Natural killer cell treated with Interleukin-12 subunit alpha and Interleukin-12 subunit beta and Interleukin-15 and Interleukin-18, amount 100 ng/mL, for 72 hours (primary cell): ENCODE measurements around the gene CCDC57. TPM values are rescaled to one million over a fixed set of nuclear protein-coding genes. Genes with fewer than 3 reads are reported as not detected.
"Not testable (repeated sequence)": the region's sequence is repeated elsewhere in the genome, so short reads cannot be mapped to it uniquely, and the experiment has no call there.

Experiments
- ATAC-seq, 2 donors: fragments of 150-1000 bp; cut with Tn5 transposase in 1 of 2; sonication (Bioruptor Pico), chemical (Tn5 transposase) in 1 of 2; 2 replicates each; pipeline ENCODE4 v1.10.0; 2021
- DNase-seq: peaks from one replicate; pipeline ENCODE4 v3.0.0; 2022; ENCODE audit warnings: low spot score
- H3K27ac Mint-ChIP-seq, 2 donors: 1 replicate in 1 of 2; 2 replicates in 1 of 2; pipeline ENCODE4 v1.8.0; 2022; ENCODE audit warnings: mixed read lengths in 2 of 2, mild to moderate bottlenecking in 1 of 2, moderate library complexity in 1 of 2
- H3K27me3 Mint-ChIP-seq, 2 donors: 1 replicate in 1 of 2; 2 replicates in 1 of 2; pipeline ENCODE4 v1.8.0; 2022; ENCODE audit warnings: mixed read lengths in 2 of 2
- H3K36me3 Mint-ChIP-seq: one replicate; pipeline ENCODE4 v1.8.0; 2022; ENCODE audit warnings: mixed read lengths
- H3K4me1 Mint-ChIP-seq, 2 donors: 1 replicate in 1 of 2; 2 replicates in 1 of 2; pipeline ENCODE4 v1.8.0; 2022; ENCODE audit warnings: low read depth in 2 of 2, mixed read lengths in 2 of 2, mild to moderate bottlenecking in 1 of 2
- H3K4me3 Mint-ChIP-seq: one replicate; pipeline ENCODE4 v1.8.0; 2022; ENCODE audit warnings: mixed read lengths
- H3K9me3 Mint-ChIP-seq: 2 replicates; pipeline ENCODE4 v1.8.0; 2022; ENCODE audit warnings: mixed read lengths
- total RNA-seq, 2 donors: library from RNA; stranded (reverse); gene quantifications; one replicate each; pipeline ENCODE4 v1.2.3, GENCODE V29; 2022

CCDC57 gene
- total RNA-seq, 2 donors from 2014 or later, result 34.0 to 82.2 TPM

- Mint-ChIP-seq H3K4me3 (peak overlapping the region; percentile 68), H3K36me3 (no peaks in the 10 kb centered on the region), H3K9me3 (no peaks in the 10 kb centered on the region), H3K4me1 (peaks cover 41 to 43% of the 10 kb centered on the region in 2 donors), H3K27me3 (no peaks in the 10 kb centered on the region), H3K27ac (peak overlapping the region; percentile 91 to 93)
- ATAC-seq, result peak; percentile 64 to 68
- peak; percentile 87 for DNase-seq
These were observed 3.9 kb upstream of the CCDC57 start for GRCh38 chr17:82216301-82217119.

- Mint-ChIP-seq H3K36me3 (no peaks in the 10 kb centered on the region), H3K27me3 (no peaks in the 10 kb centered on the region), H3K27ac (peak overlapping the region; percentile 91 to 93), H3K9me3 (no peaks in the 10 kb centered on the region), H3K4me3 (peak overlapping the region; percentile 68), H3K4me1 (peaks cover 40 to 41% of the 10 kb centered on the region in 2 donors)
- no peak for DNase-seq
- no peak for ATAC-seq
These were observed 3.3 kb upstream of the CCDC57 start for GRCh38 chr17:82215972-82216300.

- ATAC-seq (no peak), DNase-seq (no peak)
- Mint-ChIP-seq H3K27ac (peak overlapping the region; percentile 92 to 93), H3K4me3 (peak overlapping the region; percentile 68), H3K4me1 (peaks cover 40 to 41% of the 10 kb centered on the region in 2 donors), H3K9me3 (no peaks in the 10 kb centered on the region), H3K27me3 (no peaks in the 10 kb centered on the region), H3K36me3 (no peaks in the 10 kb centered on the region)
These were observed 2.7 kb upstream of the CCDC57 start for GRCh38 chr17:82215095-82215971.

- DNase-seq, result no peak
- Mint-ChIP-seq H3K27me3 (no peaks in the 10 kb centered on the region), H3K4me3 (peak overlapping the region; percentile 86), H3K9me3 (no peaks in the 10 kb centered on the region), H3K27ac (peak overlapping the region; percentile 78 to 92), H3K36me3 (no peaks in the 10 kb centered on the region), H3K4me1 (peaks cover 47 to 48% of the 10 kb centered on the region in 2 donors)
- no peak for ATAC-seq
These were observed 1.5 kb upstream of the CCDC57 start for GRCh38 chr17:82214012-82214628.

GRCh38 chr17:82213251-82214011 is 789 bp upstream of the CCDC57 start:
- Mint-ChIP-seq H3K4me1 (peaks cover 47 to 49% of the 10 kb centered on the region in 2 donors), H3K4me3 (peak overlapping the region; percentile 86), H3K9me3 (no peaks in the 10 kb centered on the region), H3K27me3 (no peaks in the 10 kb centered on the region), H3K27ac (peak overlapping the region; percentile 78 to 92), H3K36me3 (no peaks in the 10 kb centered on the region)
- ATAC-seq (peak; percentile 51 to 71), DNase-seq (peak; percentile 94)

- H3K9me3 Mint-ChIP-seq, H3K27me3 Mint-ChIP-seq, ATAC-seq, H3K27ac Mint-ChIP-seq, H3K4me3 Mint-ChIP-seq, DNase-seq, H3K36me3 Mint-ChIP-seq: not testable (repeated sequence)
- peaks cover 43 to 53% of the 10 kb centered on the region in 2 donors for H3K4me1 Mint-ChIP-seq
These were observed 2.0 kb downstream of the CCDC57 start for GRCh38 chr17:82210655-82211054.

- peaks cover 40 to 45% of the 10 kb centered on the region in 2 donors for H3K4me1 Mint-ChIP-seq
- no peaks in the 10 kb centered on the region for H3K36me3 Mint-ChIP-seq
- peak overlapping the region; percentile 74 to 84 for H3K27ac Mint-ChIP-seq
- H3K9me3 Mint-ChIP-seq, result no peaks in the 10 kb centered on the region
- H3K4me3 Mint-ChIP-seq, result peak overlapping the region; percentile 69
- no peaks in the 10 kb centered on the region for H3K27me3 Mint-ChIP-seq
- ATAC-seq (peak; percentile 83 to 88), DNase-seq (peak; percentile 86)
These were observed 6.7 kb downstream of the CCDC57 start for GRCh38 chr17:82205720-82206508.

- ATAC-seq, result peak; percentile 70 to 82
- Mint-ChIP-seq H3K4me3 (peak overlapping the region; percentile 34), H3K4me1 (peaks cover 45 to 49% of the 10 kb centered on the region in 2 donors), H3K27me3 (no peaks in the 10 kb centered on the region), H3K36me3 (no peaks in the 10 kb centered on the region), H3K9me3 (no peaks in the 10 kb centered on the region), H3K27ac (peak overlapping the region; percentile 74 to 84)
- DNase-seq, result no peak
These were observed 7.6 kb downstream of the CCDC57 start for GRCh38 chr17:82204831-82205719.

- no peak for ATAC-seq
- no peak overlapping the region for H3K27ac Mint-ChIP-seq
- no peaks in the 10 kb centered on the region for H3K9me3 Mint-ChIP-seq
These were observed 8.7 kb downstream of the CCDC57 start for GRCh38 chr17:82203920-82204319.

GRCh38 chr17:82202981-82203380 is 9.7 kb downstream of the CCDC57 start:
- Mint-ChIP-seq H3K27me3 (no peaks in the 10 kb centered on the region), H3K4me1 (peaks cover 37 to 45% of the 10 kb centered on the region in 2 donors), H3K9me3 (no peaks in the 10 kb centered on the region), H3K27ac (no peak overlapping the region), H3K4me3 (no peak overlapping the region), H3K36me3 (peaks cover 4% of the 10 kb centered on the region)
- no peak for DNase-seq
- no peak for ATAC-seq

More at GRCh38 chr17:82203920-82204319, 8.7 kb downstream of the CCDC57 start:
- no peak overlapping the region for H3K4me3 Mint-ChIP-seq
- no peaks in the 10 kb centered on the region for H3K27me3 Mint-ChIP-seq
- DNase-seq, result no peak
- peaks cover 36 to 44% of the 10 kb centered on the region in 2 donors for H3K4me1 Mint-ChIP-seq
- H3K36me3 Mint-ChIP-seq, result no peaks in the 10 kb centered on the region

GRCh38 chr17:82201498-82201910 is 11.1 kb downstream of the CCDC57 start:
- Mint-ChIP-seq H3K27ac (peak overlapping the region in 1 of 2 donors; percentile 69), H3K4me3 (no peak overlapping the region), H3K4me1 (peaks cover 31 to 40% of the 10 kb centered on the region in 2 donors), H3K9me3 (no peaks in the 10 kb centered on the region), H3K36me3 (peaks cover 4% of the 10 kb centered on the region), H3K27me3 (no peaks in the 10 kb centered on the region)
- ATAC-seq (no peak), DNase-seq (no peak)
